H54 (cell line): Measurements from ENCODE around the gene E4F1.

ENCODE experiments used
- DNase-seq: peaks from one replicate; pipeline ENCODE4 v3.0.0; 2011; ENCODE audit warnings: low spot score, mixed read lengths; ENCODE audit not compliant: insufficient read length
- FAIRE-seq: peaks from 3 replicates; lab custom pipeline; 2011; peaks lifted over from hg19 to GRCh38; lab: Jason Lieb, UNC
- POLR2A ChIP-seq: IDR thresholded peaks from 2 replicates; pipeline ENCODE4 v1.6.1; 2011; ENCODE audit warnings: low read depth, mild to moderate bottlenecking, low read length

The E4F1 gene

DNA sequence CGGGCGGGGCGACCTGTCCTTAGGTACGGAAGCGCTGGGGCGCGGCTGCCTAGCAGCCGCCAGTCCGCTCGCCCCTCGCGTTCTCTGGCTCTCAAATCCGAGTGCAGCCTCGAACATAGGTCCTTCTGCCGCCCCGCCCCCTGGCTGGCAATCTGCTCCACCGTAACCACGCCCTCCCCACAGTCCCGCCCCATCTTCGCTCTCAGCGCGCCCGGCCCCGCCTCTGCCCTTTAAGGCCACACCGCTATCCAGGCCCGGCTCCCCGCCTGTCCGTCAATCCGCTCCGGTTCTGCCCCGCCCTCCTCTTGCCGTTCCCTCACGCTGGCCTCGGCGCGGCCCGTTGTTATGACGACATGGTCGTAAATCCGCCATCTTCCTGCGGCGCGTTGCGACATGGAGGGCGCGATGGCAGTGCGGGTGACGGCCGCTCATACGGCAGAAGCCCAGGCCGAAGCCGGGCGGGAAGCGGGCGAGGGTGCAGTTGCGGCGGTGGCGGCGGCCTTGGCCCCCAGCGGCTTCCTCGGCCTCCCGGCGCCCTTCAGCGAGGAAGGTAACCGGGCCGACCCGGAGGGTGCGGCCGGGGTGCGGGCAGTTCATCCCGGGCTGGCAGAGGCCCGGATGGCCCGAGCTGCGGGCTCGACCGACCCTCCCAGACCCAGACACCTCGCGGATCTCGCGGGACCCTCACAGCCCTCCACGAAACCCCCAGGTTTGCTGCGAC lies at the start of gene E4F1:
E4F1 (plus strand) TSS at position 371 of the 721 bp plus-strand sequence; CDS start at position 394, 23 bp downstream.
- FAIRE-seq (peak; percentile 20), DNase-seq (peak; percentile 99)
- TF ChIP-seq POLR2A = peak; percentile 98

GRCh38 chr16:2173916-2174315 lies 49.5 kb upstream of the E4F1 start:
- FAIRE-seq = no peak
- no peak for TF ChIP-seq POLR2A
- no peak for DNase-seq

DNA sequence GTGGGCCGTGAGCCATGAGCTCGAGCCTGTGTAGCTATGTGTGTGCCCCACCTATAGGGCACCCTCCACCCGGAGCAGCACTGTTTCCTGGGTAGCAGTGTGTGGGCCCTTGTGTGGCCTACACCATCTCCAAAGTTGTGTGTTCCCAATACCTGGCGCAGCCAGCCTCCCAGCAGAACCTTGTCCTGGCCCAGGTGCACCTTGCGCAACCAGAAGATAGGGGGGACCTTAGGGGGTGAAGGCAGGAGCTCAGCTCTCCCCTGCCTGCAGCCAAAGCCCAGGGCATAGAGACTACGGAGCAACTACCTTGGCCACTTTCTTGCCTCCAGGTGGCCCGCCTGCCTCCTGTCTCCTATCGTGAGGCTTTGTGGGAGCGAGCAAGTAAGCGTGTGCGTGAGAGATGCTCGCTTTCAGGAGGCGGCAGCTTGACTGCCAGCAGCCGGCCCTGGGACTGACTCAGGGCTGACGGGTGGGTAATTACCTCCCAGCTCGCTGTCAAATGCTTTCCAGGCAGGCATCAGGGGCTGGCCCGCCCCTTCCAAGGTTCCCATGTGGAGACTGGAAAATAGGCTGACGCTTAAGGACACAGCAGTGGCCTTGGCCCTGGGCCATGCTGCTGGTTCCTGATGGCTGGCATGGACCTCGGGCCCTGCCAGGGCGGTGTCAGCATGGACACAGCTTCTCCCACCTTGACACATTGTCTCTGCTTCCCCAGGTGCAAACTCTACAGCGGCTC lies 48.8 kb upstream of the E4F1 start:
- TF ChIP-seq POLR2A = no peak
- FAIRE-seq (no peak), DNase-seq (no peak)

- FAIRE-seq = no peak
- TF ChIP-seq POLR2A = no peak
- DNase-seq = no peak
Observed at GRCh38 chr16:2175454-2175853, 47.9 kb upstream of the E4F1 start.

DNA sequence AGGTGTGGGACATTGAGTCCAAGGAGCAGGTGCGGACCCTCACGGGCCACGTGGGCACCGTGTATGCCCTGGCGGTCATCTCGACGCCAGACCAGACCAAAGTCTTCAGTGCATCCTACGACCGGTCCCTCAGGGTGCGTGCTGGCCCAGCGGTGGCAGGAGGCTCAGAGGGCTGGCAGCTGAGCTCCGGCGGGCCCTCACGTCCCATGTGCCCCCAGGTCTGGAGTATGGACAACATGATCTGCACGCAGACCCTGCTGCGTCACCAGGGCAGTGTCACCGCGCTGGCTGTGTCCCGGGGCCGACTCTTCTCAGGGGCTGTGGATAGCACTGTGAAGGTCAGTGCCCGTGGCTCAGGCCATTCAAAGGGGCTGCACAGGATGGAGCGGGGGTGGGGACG lies 47.3 kb upstream of the E4F1 start:
- DNase-seq (no peak), FAIRE-seq (no peak)
- no peak for TF ChIP-seq POLR2A

DNA sequence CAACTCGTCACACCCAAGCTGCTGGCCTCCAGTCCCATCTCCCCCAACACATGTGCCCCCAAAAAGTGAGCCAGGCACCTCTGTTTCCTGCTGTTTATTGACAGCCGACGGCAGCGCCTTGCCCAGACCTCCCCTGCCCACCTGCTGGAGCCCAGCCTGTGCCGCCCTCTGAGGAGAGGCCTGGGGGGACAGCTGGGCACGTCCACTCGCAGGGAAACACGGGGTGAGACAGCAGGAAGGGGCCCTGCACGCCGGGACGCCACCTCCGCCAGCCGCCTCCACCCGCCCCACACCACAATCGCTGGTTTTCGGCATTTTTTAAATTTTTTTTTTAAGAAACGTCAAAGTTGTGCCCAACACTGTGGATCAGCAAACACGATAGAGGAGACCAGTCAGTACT lies 46.3 kb upstream of the E4F1 start:
- DNase-seq (no peak), FAIRE-seq (no peak)
- no peak for TF ChIP-seq POLR2A

DNA sequence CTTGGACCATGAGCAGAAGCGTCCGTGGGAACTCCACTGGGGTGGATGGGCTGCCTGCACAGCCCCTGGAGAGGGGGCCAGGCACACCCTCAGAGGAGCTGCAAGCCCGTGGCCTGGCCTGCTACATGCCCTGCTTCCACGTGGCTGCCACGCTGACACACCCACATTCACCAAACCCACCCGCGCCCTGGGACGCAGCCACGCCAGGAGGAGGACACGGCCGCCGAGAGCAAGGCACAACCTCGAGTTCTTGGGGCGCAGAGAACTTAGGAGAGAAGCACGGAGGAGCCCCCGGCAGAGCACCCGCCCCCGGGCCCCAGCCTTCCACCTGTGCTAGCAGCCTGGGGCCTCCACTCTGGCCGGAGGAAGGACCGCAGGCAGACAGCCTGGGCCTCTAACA lies 45.8 kb upstream of the E4F1 start:
- DNase-seq (no peak), FAIRE-seq (no peak)
- TF ChIP-seq POLR2A = no peak

- DNase-seq (no peak), FAIRE-seq (no peak)
- TF ChIP-seq POLR2A = no peak
Observed at GRCh38 chr16:2178321-2179106, 44.9 kb upstream of the E4F1 start.

GRCh38 chr16:2179107-2179501 lies 44.3 kb upstream of the E4F1 start:
- FAIRE-seq (no peak), DNase-seq (no peak)
- no peak for TF ChIP-seq POLR2A

DNA sequence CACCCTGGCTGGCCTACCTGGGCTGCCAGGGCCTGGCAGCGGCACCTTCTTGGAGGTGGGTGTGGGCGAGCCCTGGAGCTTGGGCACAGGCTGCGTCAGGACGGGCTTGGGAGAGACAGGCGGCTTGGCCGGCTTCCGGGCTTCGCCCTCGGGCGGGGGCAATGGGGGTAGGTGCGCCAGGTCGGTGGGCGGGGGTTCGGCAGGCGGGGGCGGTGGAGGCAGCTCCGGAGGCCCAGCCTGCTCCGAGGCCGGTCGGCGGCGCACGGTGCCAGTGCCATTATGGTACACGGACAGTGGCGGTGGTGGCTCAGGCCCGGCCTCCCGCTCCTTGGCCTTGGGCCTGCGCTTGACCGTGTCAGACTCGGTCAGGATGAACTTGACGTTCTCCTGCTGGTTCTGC lies 43.8 kb upstream of the E4F1 start:
- DNase-seq (no peak), FAIRE-seq (no peak)
- TF ChIP-seq POLR2A = no peak

- no peak for FAIRE-seq
- TF ChIP-seq POLR2A = no peak
Observed at GRCh38 chr16:2180461-2180860, 42.9 kb upstream of the E4F1 start.

GRCh38 chr16:2180962-2181923 lies 42.1 kb upstream of the E4F1 start:
- TF ChIP-seq POLR2A = no peak
- DNase-seq (no peak), FAIRE-seq (no peak)

More at GRCh38 chr16:2180461-2180860, 42.9 kb upstream of the E4F1 start:
- no peak for DNase-seq

- FAIRE-seq = no peak
- TF ChIP-seq POLR2A = no peak
- no peak for DNase-seq
Observed at GRCh38 chr16:2181952-2182351, 41.4 kb upstream of the E4F1 start.
